WTC11 (cell line): Measurements from ENCODE around the gene BRMS1L. TPM values are rescaled to one million over a fixed set of nuclear protein-coding genes. Genes with fewer than 3 reads are reported as not detected.

ENCODE experiments used
- ATAC-seq: fragments of 200-7000 bp; cut with Tn5 transposase; 2 replicates; pipeline ENCODE4 v1.10.0; 2021; ENCODE audit warnings: mild to moderate bottlenecking, moderate library complexity
- CTCF ChIA-PET: fragments of 300-600 bp; sonication (Branson Sonifier 250); formaldehyde crosslinking; loops from one replicate; lab custom pipeline; 2021; ENCODE audit warnings: antibody characterized with exemption; lab: Charles Lee
- POLR2A ChIA-PET: fragments of 350-600 bp; sonication (Branson Sonifier 250); formaldehyde crosslinking; loops from one replicate; lab custom pipeline; 2021; ENCODE audit warnings: antibody characterized with exemption; lab: Charles Lee
- DNase-seq: peaks from one replicate; pipeline ENCODE4 v3.0.0; 2021; ENCODE audit warnings: low spot score
- H3K27ac Mint-ChIP-seq: 2 replicates; pipeline ENCODE4 v1.8.0; 2021; ENCODE audit warnings: mixed read lengths
- H3K27me3 Mint-ChIP-seq: 2 replicates; pipeline ENCODE4 v1.8.0; 2021; ENCODE audit warnings: low read depth, mild to moderate bottlenecking, moderate library complexity, mixed read lengths
- H3K36me3 Mint-ChIP-seq: 2 replicates; pipeline ENCODE4 v1.8.0; 2021; ENCODE audit warnings: mixed read lengths
- H3K4me1 Mint-ChIP-seq: 2 replicates; pipeline ENCODE4 v1.8.0; 2022; ENCODE audit warnings: mixed read lengths
- H3K4me3 Mint-ChIP-seq: 2 replicates; pipeline ENCODE4 v1.8.0; 2021; ENCODE audit warnings: mild to moderate bottlenecking, moderate library complexity, mixed read lengths
- H3K9me3 Mint-ChIP-seq: 2 replicates; pipeline ENCODE4 v1.8.0; 2021; ENCODE audit warnings: mixed read lengths
- CDX4 ChIP-seq: fragments of 250-450 bp; sonication (Bioruptor Pico); IDR thresholded peaks from 2 replicates; pipeline ENCODE4 v1.9.0; 2021; ENCODE audit warnings: moderate library complexity, mild to moderate bottlenecking, inconsistent platforms, borderline replicate concordance
- CREM ChIP-seq: sonication (generic); formaldehyde crosslinking; IDR thresholded peaks from 2 replicates; pipeline ENCODE4 v1.8.1; 2022; ENCODE audit warnings: mild to moderate bottlenecking, missing genetic modification reagents, moderate library complexity
- FOXJ3 ChIP-seq: sonication (generic); formaldehyde crosslinking; IDR thresholded peaks from 2 replicates; pipeline ENCODE4 v1.9.0; 2021; ENCODE audit warnings: missing genetic modification reagents, mild to moderate bottlenecking, borderline replicate concordance
- FOXP4 ChIP-seq: sonication (generic); formaldehyde crosslinking; IDR thresholded peaks from 2 replicates; pipeline ENCODE4 v1.8.0; 2022; ENCODE audit warnings: mild to moderate bottlenecking, missing genetic modification reagents
- PRRX2 ChIP-seq: fragments of 250-450 bp; sonication (Bioruptor Pico); IDR thresholded peaks from 2 replicates; pipeline ENCODE4 v1.8.0; 2021; ENCODE audit warnings: mild to moderate bottlenecking
- RORB ChIP-seq: fragments of 250-450 bp; sonication (Bioruptor Pico); IDR thresholded peaks from 2 replicates; pipeline ENCODE4 v1.9.0; 2021; ENCODE audit warnings: mild to moderate bottlenecking
- TCF7 ChIP-seq: sonication (generic); formaldehyde crosslinking; IDR thresholded peaks from 2 replicates; pipeline ENCODE4 v1.8.0; 2022; ENCODE audit warnings: mild to moderate bottlenecking, low read depth, missing genetic modification reagents, moderate library complexity
- TEAD1 ChIP-seq: sonication (generic); formaldehyde crosslinking; IDR thresholded peaks from 2 replicates; pipeline ENCODE4 v1.8.0; 2022; ENCODE audit warnings: mild to moderate bottlenecking, missing genetic modification reagents
- TP53 ChIP-seq: sonication (generic); formaldehyde crosslinking; IDR thresholded peaks from 2 replicates; pipeline ENCODE4 v1.8.1; 2023; ENCODE audit warnings: mild to moderate bottlenecking, missing genetic modification reagents
- ZNF121 ChIP-seq: sonication (generic); formaldehyde crosslinking; IDR thresholded peaks from 2 replicates; pipeline ENCODE4 v1.8.0; 2023; ENCODE audit warnings: missing genetic modification reagents
- ZNF671 ChIP-seq: fragments of 250-450 bp; sonication (Bioruptor Pico); IDR thresholded peaks from 2 replicates; pipeline ENCODE4 v1.8.0; 2021; ENCODE audit warnings: mild to moderate bottlenecking
- ZSCAN18 ChIP-seq: fragments of 250-450 bp; sonication (Bioruptor Pico); IDR thresholded peaks from 2 replicates; pipeline ENCODE4 v2.1.2; 2022; ENCODE audit warnings: mild to moderate bottlenecking, moderate library complexity
- total RNA-seq: library from RNA; stranded (reverse); gene quantifications from 3 replicates; pipeline ENCODE4 v1.2.3, GENCODE V29; 2021
- TF ChIP-seq, protein P1 (sequence below): sonication (generic); formaldehyde crosslinking; IDR thresholded peaks from 2 replicates; pipeline ENCODE4 v1.8.0; 2022; ENCODE audit warnings: mild to moderate bottlenecking, missing genetic modification reagents
- TF ChIP-seq, protein P2 (sequence below): sonication (generic); formaldehyde crosslinking; conservative IDR thresholded peaks from 2 replicates; pipeline ENCODE4 v1.8.1; 2022; ENCODE audit warnings: mild to moderate bottlenecking, missing genetic modification reagents
- TF ChIP-seq, protein P3 (sequence below): fragments of 200-600 bp; IDR thresholded peaks from 2 replicates; pipeline ENCODE4 v1.8.0; 2022; ENCODE audit warnings: antibody characterized with exemption
- TF ChIP-seq, protein P4 (sequence below): sonication (generic); formaldehyde crosslinking; IDR thresholded peaks from 2 replicates; pipeline ENCODE4 v1.8.0; 2023; ENCODE audit warnings: missing genetic modification reagents

The BRMS1L gene
- total RNA-seq, 1 experiment from 2014 or later = 12.1 TPM

GRCh38 chr14:35844494-35844893, 18.4 kb downstream of the BRMS1L start:
- ChIA-PET POLR2A (no interaction called here), CTCF (no interaction called here)
- Mint-ChIP-seq H3K36me3 (peaks cover 54% of the 10 kb centered on the region), H3K9me3 (peaks cover 29% of the 10 kb centered on the region), H3K4me1 (peaks cover 4% of the 10 kb centered on the region; the same call in 1 of the 2 replicates), H3K27ac (no peak overlapping the region), H3K4me3 (no peak overlapping the region), H3K27me3 (no peaks in the 10 kb centered on the region; the same call in 1 of the 2 replicates)
- TF ChIP-seq TEAD1 (CRISPR knock-in tag) (no peak), ZNF121 (0 out of 2 replicates have a peak, but pooled peaks have one; percentile 38)
- ATAC-seq (no peak), DNase-seq (no peak)

- no peaks in the 10 kb centered on the region; the same call in 1 of the 2 replicates for H3K27me3 Mint-ChIP-seq
Measured at GRCh38 chr14:35847636-35848035, 21.5 kb downstream of the BRMS1L start.

More at GRCh38 chr14:35847636-35848035, 21.5 kb downstream of the BRMS1L start:
- H3K27ac Mint-ChIP-seq = no peak overlapping the region
- H3K9me3 Mint-ChIP-seq = peaks cover 19% of the 10 kb centered on the region
- DNase-seq (no peak), ATAC-seq (no peak)
- POLR2A ChIA-PET = no interaction called here
- TF ChIP-seq, protein P1, sequence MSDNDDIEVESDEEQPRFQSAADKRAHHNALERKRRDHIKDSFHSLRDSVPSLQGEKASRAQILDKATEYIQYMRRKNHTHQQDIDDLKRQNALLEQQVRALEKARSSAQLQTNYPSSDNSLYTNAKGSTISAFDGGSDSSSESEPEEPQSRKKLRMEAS (CRISPR knock-in tag) = no peak
- TF ChIP-seq, protein P2, sequence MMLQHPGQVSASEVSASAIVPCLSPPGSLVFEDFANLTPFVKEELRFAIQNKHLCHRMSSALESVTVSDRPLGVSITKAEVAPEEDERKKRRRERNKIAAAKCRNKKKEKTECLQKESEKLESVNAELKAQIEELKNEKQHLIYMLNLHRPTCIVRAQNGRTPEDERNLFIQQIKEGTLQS = no peak
- TF ChIP-seq TP53 (no peak), RORB (no peak), ZNF671 (CRISPR knock-in tag) (no peak), PRRX2 (CRISPR knock-in tag) (no peak), FOXP4 (CRISPR knock-in tag) (no peak), ZSCAN18 (CRISPR knock-in tag) (no peak), TCF7 (CRISPR knock-in tag) (no peak), CREM (CRISPR knock-in tag) (no peak), CDX4 (CRISPR knock-in tag) (no peak), FOXJ3 (no peak)
- TF ChIP-seq, protein P3, sequence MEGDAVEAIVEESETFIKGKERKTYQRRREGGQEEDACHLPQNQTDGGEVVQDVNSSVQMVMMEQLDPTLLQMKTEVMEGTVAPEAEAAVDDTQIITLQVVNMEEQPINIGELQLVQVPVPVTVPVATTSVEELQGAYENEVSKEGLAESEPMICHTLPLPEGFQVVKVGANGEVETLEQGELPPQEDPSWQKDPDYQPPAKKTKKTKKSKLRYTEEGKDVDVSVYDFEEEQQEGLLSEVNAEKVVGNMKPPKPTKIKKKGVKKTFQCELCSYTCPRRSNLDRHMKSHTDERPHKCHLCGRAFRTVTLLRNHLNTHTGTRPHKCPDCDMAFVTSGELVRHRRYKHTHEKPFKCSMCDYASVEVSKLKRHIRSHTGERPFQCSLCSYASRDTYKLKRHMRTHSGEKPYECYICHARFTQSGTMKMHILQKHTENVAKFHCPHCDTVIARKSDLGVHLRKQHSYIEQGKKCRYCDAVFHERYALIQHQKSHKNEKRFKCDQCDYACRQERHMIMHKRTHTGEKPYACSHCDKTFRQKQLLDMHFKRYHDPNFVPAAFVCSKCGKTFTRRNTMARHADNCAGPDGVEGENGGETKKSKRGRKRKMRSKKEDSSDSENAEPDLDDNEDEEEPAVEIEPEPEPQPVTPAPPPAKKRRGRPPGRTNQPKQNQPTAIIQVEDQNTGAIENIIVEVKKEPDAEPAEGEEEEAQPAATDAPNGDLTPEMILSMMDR = no peak
- TF ChIP-seq, protein P4, sequence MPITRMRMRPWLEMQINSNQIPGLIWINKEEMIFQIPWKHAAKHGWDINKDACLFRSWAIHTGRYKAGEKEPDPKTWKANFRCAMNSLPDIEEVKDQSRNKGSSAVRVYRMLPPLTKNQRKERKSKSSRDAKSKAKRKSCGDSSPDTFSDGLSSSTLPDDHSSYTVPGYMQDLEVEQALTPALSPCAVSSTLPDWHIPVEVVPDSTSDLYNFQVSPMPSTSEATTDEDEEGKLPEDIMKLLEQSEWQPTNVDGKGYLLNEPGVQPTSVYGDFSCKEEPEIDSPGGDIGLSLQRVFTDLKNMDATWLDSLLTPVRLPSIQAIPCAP (CRISPR knock-in tag) = no peak
- peaks cover 46% of the 10 kb centered on the region for H3K36me3 Mint-ChIP-seq
- CTCF ChIA-PET = interaction anchor here (0.8 kb wide), 1 partner anchor 33 kb away, joined by 3 read pairs; no protein-coding TSS in a partner anchor
- no peak overlapping the region for H3K4me3 Mint-ChIP-seq
- H3K4me1 Mint-ChIP-seq = peaks cover 4% of the 10 kb centered on the region; the same call in 1 of the 2 replicates
